ENCODE measurements around the gene CEBPE.

The CEBPE gene

GRCh38 chr14:23162005-23162404 is 43.0 kb upstream of the CEBPE start:
- TF ChIP-seq CTCF (IDR thresholded peaks at IDR 0.05; ENCODE audit: insufficient read depth, missing control alignments) = no peak
- DNase-seq (ENCODE audit: insufficient read length, low spot score) (no peak), FAIRE-seq (no peak)

GRCh38 chr14:23160924-23161522 is 42.0 kb upstream of the CEBPE start:
- DNase-seq (ENCODE audit: insufficient read length, low spot score) (no peak), FAIRE-seq (no peak)
- no peak for TF ChIP-seq CTCF (IDR thresholded peaks at IDR 0.05; ENCODE audit: insufficient read depth, missing control alignments)

GRCh38 chr14:23159532-23159931 is 40.5 kb upstream of the CEBPE start:
- no peak for DNase-seq (ENCODE audit: insufficient read length, low spot score)
- TF ChIP-seq CTCF (IDR thresholded peaks at IDR 0.05; ENCODE audit: insufficient read depth, missing control alignments) = no peak
- FAIRE-seq = no peak

- FAIRE-seq = no peak
- no peak for TF ChIP-seq CTCF (IDR thresholded peaks at IDR 0.05; ENCODE audit: insufficient read depth, missing control alignments)
Measured at GRCh38 chr14:23158779-23159178, 39.7 kb upstream of the CEBPE start.

GRCh38 chr14:23154964-23155587 is 36.0 kb upstream of the CEBPE start:
- FAIRE-seq (no peak), DNase-seq (ENCODE audit: insufficient read length, low spot score) (no peak)
- TF ChIP-seq CTCF (IDR thresholded peaks at IDR 0.05; ENCODE audit: insufficient read depth, missing control alignments) = no peak

More at GRCh38 chr14:23158779-23159178, 39.7 kb upstream of the CEBPE start:
- no peak for DNase-seq (ENCODE audit: insufficient read length, low spot score)

- no peak for TF ChIP-seq CTCF (IDR thresholded peaks at IDR 0.05; ENCODE audit: insufficient read depth, missing control alignments)
- DNase-seq (ENCODE audit: insufficient read length, low spot score) (no peak), FAIRE-seq (no peak)
Measured at GRCh38 chr14:23153851-23154796, 35.1 kb upstream of the CEBPE start.
